Aortic smooth muscle cell (primary cell): ENCODE data around the gene HLA-DMB. TPM values are rescaled to one million over a fixed set of nuclear protein-coding genes. Genes with fewer than 3 reads are reported as not detected.

Source experiments
- total RNA-seq: library from RNA; depleted of rRNA; stranded (reverse); fragments of >200 nt; gene quantifications from 2 replicates; pipeline ENCODE4 v1.2.3, GENCODE V29; 2014

HLA-DMB gene
- total RNA-seq: 0.13 TPM in 1 of 2 replicates, not detected in the other

DNA sequence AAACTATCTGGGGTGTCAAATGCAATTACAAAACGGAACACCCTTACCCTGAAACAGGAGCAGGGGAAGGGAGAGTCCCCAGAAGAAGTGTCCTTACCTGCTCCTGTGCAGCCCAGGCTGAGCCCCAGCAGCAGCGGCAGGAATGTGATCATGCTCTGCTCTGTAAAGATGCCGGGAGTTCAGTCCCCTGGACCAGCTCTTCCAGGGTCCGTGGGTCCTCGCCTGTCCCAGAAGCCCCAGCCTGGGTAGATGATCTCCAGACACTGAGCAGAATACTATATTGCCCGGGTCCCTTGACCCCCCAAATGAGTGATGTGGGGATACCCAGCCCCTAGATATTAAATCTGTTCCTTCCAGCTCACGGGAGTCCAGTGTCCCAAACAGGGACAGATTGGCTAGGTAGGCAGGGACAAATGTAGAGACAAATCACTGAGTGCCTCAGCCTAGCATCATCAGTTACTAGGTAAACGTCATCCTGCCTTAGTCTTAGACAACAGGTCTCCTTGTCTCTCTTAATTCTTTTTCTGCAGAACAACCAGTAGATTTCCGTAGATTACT, at the start of gene HLA-DMB:
Gene HLA-DMB (minus strand): TSS at position 373 of the 558 bp plus-strand sequence. CDS start 221 bp downstream, at position 152.

DNA sequence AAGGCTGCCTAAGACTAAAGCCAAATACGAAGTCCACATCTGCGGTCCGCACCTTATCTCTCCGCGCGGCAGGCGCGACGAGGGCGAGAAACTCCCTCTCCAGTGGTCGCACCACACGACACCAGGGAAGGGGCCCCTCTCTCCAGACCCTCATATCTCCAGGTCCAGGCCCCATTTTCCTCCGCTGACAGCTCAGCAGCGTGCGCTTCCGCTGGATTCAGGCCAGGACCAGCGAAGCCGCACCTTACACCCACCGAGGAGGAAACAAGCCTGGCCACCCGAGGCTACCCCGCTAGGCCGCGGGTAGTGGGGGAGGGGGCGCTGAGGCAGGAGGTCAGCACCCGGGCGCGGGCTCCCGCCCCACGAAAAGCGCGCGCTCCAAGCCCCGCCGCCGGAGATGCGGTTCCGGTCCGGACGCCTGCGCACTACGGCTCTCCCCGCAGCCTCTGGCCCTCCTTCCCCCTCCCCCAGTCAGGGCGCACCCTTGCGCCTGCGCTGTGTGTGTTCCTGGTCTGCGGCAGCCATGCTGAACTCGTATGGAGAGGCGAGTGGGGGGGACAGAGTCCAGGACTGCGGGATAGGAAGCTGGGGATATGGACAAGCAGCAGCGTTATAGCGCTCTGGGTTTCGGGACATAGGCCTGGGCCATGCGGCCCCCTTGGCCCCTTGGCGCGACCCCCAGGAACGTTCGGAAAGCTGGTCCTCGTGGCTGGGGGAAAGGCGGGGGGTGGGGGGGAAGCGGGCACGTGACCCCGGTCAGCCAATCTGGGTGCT, 27.5 kb upstream of the HLA-DMB start, which contains the start of gene BRD2:
Gene BRD2 (plus strand): TSS at position 502 of the 774 bp plus-strand sequence. CDS start 4,305 bp downstream, outside the sequence.

DNA sequence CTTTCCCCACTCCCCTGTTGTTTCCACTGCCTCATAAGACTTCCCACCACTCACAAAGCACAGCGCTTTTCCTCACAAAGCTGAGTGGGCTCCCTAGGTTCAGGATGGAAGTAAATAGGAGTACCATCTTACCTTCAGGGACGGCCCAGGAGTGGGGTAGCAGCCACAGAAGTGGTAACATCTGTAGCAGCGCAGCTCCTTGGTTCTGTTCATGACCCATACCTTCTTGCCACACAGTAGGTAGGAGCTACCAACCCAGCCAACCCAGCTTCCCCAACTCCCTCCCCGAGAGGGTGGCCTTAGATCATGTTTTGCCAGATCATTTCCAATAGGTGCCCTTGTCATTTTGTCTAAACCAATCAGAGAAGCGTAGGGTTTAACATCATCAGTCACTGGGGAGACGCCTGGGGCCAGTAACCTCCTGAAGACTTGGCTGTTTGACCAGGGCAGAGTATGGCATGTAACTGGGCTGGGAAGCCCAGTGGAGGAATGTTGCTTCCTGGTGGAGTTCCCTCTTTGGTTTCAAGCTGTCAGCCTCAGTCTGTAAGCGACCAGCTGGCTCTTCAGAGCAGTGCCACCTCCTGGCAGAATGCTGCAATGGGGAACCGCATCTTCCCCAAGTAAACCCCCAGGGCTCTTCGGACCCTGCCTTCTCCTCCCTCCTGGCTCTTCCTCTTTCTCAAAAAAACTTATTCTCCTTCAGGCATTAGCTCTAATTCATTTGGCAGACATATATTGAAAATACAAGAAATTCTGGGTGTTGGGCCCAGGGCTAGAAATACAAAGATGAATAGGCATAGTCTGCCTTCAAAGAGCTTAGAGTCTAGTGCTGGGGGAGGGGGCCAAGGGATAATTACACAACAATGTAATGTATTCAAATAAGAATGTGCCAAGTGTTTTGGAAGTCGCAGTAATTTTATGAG, 12.2 kb upstream of the HLA-DMB start, which contains the start of gene HLA-DMA:
Gene HLA-DMA (minus strand): TSS at position 281 of the 923 bp plus-strand sequence. CDS start 61 bp downstream, at position 220.

Other genes starting within 250 kb of the HLA-DMB start
- not detected in 2 replicates for gene HLA-DQA2, start 199.6 kb downstream of the HLA-DMB start, total RNA-seq
- gene HLA-DQB2, start 177.5 kb downstream of the HLA-DMB start, total RNA-seq: not detected in 2 replicates
- 0.13 TPM in 1 of 2 replicates, not detected in the other for gene HLA-DOB, start 124.0 kb downstream of the HLA-DMB start, total RNA-seq
- 21.3 and 21.8 TPM in 2 replicates for gene TAP2, start 102.3 kb downstream of the HLA-DMB start, total RNA-seq
- gene PSMB8, start 97.0 kb downstream of the HLA-DMB start, total RNA-seq: 65.9 and 83.3 TPM in 2 replicates
- 35.9 and 41.0 TPM in 2 replicates for gene TAP1, start 87.3 kb downstream of the HLA-DMB start, total RNA-seq
- 18.5 and 23.4 TPM in 2 replicates for gene PSMB9, start 86.8 kb downstream of the HLA-DMB start, total RNA-seq
- gene HLA-DMA, start 12.1 kb upstream of the HLA-DMB start, total RNA-seq: 0.79 and 1.8 TPM in 2 replicates
- 71.5 and 87.9 TPM in 2 replicates for gene BRD2, start 27.6 kb upstream of the HLA-DMB start, total RNA-seq
- not detected in 2 replicates for gene HLA-DOA, start 68.6 kb upstream of the HLA-DMB start, total RNA-seq
- gene HLA-DPA1, start 132.6 kb upstream of the HLA-DMB start, total RNA-seq: 2.0 and 2.8 TPM in 2 replicates
- 14.3 and 20.3 TPM in 2 replicates for gene HLA-DPB1, start 135.0 kb upstream of the HLA-DMB start, total RNA-seq